Epidermal melanocyte (primary cell): Measurements from ENCODE around the gene AMACR.
"Not testable (repeated sequence)": the region's sequence is repeated elsewhere in the genome, so short reads cannot be mapped to it uniquely, and the experiment has no call there.

Experiments used
- DNase-seq: peaks from one replicate; pipeline ENCODE4 v3.0.0; 2011; ENCODE audit warnings: low spot score; ENCODE audit not compliant: insufficient read length

The AMACR gene

DNA sequence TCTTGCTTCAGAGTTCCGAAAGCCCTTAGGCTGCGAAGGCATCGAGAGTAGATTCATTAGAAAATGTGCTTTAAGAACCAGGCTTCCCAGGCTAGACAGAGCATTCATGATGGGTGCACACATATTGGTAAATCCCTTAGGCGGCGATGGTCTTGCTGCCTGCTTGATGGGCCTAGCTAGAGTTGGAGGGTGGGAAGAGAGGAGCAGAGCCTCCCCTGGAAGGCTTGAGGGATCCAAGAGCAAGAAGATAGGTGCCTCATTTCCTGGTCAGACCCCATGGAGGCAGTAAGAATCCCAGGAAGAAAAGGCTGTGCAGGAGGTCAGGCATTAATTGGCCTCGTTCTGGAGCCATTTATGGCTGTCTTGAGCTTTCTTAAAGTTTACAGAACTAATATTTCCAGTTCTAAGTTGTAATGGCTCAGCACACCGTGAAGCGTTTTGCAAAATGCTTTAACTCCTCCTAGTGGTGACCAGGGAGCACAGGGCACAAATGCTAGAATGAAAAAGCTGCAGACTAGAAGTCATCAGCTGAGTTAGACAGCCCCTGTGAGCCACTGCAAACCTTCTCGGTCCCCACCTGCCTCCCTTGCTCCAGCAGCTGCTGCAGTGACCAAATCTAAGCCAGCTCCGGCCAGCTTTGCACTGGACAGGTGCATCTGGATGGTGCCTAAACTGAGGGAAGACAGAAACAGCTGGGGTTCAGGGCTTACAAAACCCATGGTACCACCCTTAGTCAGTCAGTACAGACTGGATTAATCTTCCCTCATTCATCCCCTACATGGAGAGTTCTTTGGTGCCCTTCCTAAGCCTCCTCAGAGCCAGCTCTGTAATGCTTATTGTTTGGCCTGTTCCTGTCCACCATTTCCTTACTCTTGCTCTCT, 38.0 kb downstream of the AMACR start:
- DNase-seq: peak; percentile 27

GRCh38 chr5:33968211-33969005, 39.4 kb downstream of the AMACR start:
- no peak for DNase-seq

DNA sequence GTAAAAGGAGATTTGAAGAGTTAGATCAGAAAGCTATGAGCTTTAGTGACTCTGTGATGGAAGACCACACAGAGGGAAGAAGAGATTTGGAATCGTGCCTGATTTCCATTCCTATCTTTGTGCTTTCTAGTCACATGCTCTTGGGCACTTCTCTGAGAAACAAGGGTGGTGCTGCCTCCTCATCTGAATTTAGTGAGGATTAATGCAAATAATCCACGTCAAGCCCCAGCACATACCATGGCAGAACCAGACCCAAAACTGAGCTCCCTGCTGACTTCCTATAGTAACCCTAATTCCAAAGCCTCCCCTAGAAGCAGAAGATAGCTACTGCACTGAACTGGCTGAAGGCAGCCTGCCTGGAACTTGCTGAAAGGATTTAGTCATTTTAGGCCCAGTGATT, 41.0 kb downstream of the AMACR start:
- no peak for DNase-seq

- no peak for DNase-seq
These were observed 43.6 kb downstream of the AMACR start for GRCh38 chr5:33964132-33964700.

GRCh38 chr5:33958176-33958575, 49.7 kb downstream of the AMACR start:
- no peak for DNase-seq

DNA sequence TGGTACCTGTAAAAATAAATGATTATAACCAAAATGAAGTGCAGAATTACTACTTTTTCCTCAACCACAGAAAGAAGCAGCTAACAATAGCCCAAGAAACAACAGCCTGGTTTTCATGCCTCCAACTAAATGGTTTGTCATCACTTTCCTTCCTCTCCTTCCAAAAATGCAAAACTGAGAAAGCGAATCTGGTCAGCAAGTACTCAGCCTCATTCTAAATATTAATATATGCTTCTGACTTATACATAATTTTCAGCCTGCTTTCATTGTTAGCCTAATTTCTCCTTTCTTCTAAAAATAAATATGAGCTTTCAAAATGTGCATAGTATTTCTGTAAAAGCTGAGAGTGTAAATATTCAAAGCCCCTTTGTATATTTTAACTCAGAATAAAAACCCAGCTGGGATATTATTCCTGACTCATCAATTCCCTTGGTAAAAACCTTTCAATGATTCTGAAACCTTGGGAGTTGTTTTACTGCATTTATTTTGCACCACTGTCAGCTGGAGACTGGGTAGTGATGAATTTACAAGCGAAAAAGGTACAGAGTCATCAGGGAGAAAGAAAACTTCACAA, 50.2 kb downstream of the AMACR start:
- DNase-seq: no peak

DNA sequence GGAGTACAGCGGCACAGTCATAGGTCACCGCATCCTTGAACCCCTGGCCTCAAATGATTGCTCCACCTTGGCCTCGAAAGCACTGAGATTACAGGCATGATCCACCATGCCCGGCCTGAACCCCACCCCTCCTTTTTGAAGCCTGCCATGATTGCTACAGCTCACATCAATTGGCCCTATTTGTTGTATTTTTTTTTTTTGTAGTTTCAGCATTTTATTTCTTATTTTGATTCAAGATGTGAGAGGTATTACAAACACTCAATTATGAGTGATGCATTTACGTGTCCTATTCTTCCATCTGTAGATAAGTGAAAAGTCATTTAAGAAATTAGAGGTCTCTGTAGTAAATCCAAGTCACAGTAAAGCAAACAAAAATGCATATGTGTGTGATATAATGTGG, 55.7 kb downstream of the AMACR start:
- DNase-seq: not testable (repeated sequence)

DNA sequence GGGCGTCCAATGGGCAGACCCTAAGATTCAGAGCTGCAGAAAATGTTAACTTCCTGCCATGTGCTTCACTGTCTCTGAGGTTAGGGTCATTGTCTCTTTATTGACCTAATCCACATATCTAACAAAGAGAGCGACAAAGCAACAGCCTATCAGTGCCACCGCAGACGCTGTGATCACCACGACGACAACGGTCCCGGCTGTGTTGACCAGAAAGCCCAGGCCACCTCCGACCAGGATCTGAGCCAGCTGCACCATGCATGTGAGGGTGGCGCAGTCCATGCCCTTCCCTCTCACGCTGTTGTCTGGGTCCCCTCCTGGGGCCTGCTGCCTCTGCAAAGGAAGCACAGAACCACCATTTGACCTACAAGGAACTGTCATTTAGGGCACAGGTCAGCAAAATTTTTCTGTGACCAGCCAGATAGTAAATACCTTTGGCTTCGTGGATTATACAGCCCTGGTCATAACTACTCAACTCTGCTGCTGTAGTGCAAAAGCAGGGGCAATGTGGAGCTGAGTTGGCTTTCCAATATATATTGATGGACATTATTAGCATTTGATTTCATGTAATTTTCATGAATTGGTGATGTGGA, 63.2 kb downstream of the AMACR start:
- DNase-seq: no peak

- no peak for DNase-seq
These were observed 66.8 kb downstream of the AMACR start for GRCh38 chr5:33941090-33941489.

DNA sequence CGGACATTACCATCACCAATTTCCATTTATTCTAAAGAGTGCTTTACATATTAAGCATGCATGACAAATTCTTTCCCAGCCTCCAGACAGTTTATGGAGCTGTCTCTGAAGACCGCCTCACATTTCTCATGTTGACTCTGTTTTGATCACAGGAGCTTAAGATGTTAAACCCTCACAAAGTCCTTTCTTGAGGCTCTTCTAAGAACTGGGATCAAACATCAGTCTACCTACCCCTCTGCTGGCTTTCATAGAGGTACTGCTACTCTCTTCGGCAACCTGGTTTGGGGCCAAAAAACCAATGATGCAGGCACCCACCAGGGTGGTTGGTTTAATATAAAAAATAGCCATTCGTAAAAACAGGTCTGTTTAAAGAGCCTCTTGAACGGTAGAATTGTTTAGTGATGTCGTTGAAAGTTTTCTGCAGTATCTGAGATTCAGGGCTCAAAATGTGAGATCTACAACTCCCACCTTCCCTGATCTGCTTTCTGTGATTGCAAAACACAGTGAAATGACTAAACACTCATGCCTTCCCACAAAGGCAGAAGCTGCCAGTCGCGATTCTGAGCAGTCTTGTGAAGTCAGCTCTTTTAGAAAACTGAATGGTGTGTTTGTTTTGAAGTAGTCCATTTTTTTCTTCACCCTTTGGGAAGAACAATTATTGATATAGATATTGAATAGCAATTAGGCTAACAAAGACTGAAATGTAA, 68.1 kb downstream of the AMACR start:
- DNase-seq: no peak

DNA sequence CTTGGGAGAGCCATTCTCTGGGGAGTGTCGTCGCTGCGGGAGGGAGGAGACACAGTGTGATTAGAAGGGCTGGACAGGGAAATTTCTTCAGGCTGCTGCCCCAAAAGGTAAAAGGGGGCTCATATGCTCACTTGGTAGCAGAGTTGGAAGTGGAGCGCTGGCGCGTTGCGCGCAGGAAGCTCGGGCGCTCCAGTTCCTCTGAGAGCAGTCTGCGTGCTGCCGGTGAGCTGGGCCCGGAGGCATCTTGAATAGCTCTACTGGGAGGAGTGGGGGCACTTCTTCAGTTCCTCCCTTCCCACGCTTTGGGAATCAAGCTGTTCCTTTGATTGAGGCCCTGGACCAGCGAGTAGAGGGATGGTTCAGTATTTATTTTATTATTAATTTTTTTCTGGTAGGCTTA, 69.0 kb downstream of the AMACR start:
- no peak for DNase-seq

DNA sequence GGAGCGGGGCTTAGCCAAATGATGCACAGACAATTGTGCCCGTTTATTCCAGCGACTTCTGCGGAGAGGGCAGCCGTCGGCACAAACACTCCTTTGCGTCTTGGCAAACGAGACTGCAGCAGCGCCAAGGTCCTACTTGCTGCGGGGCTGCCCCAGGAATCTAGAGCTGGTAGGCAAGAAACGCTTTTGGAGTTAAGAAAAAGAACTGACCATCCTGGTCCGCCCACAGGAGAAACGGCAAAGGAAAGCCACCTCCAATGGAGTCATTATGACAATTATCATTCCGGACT, 69.4 kb downstream of the AMACR start:
- DNase-seq: no peak

DNA sequence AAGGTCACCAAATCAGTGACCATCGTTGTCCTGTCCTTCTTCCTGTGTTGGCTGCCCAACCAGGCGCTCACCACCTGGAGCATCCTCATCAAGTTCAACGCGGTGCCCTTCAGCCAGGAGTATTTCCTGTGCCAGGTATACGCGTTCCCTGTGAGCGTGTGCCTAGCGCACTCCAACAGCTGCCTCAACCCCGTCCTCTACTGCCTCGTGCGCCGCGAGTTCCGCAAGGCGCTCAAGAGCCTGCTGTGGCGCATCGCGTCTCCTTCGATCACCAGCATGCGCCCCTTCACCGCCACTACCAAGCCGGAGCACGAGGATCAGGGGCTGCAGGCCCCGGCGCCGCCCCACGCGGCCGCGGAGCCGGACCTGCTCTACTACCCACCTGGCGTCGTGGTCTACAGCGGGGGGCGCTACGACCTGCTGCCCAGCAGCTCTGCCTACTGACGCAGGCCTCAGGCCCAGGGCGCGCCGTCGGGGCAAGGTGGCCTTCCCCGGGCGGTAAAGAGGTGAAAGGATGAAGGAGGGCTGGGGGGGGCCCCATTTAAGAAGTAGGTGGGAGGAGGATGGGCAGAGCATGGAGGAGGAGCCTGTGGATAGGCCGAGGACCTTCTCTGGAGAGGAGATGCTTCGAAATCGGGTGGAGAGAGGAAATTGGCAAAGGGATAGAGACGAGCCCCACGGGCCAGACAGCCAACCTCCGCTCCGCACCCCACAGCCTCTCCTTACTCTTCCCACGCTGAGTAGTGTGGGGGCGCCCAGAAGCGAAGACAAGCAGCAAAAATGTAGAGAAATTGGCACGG, 69.9 kb downstream of the AMACR start:
- DNase-seq: no peak

DNA sequence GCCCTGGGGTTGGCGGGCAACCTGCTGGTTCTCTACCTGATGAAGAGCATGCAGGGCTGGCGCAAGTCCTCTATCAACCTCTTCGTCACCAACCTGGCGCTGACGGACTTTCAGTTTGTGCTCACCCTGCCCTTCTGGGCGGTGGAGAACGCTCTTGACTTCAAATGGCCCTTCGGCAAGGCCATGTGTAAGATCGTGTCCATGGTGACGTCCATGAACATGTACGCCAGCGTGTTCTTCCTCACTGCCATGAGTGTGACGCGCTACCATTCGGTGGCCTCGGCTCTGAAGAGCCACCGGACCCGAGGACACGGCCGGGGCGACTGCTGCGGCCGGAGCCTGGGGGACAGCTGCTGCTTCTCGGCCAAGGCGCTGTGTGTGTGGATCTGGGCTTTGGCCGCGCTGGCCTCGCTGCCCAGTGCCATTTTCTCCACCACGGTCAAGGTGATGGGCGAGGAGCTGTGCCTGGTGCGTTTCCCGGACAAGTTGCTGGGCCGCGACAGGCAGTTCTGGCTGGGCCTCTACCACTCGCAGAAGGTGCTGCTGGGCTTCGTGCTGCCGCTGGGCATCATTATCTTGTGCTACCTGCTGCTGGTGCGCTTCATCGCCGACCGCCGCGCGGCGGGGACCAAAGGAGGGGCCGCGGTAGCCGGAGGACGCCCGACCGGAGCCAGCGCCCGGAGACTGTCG, 70.7 kb downstream of the AMACR start:
- DNase-seq: no peak

DNA sequence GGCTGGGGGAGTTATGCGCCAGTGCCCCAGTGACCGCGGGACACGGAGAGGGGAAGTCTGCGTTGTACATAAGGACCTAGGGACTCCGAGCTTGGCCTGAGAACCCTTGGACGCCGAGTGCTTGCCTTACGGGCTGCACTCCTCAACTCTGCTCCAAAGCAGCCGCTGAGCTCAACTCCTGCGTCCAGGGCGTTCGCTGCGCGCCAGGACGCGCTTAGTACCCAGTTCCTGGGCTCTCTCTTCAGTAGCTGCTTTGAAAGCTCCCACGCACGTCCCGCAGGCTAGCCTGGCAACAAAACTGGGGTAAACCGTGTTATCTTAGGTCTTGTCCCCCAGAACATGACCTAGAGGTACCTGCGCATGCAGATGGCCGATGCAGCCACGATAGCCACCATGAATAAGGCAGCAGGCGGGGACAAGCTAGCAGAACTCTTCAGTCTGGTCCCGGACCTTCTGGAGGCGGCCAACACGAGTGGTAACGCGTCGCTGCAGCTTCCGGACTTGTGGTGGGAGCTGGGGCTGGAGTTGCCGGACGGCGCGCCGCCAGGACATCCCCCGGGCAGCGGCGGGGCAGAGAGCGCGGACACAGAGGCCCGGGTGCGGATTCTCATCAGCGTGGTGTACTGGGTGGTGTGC, 71.4 kb downstream of the AMACR start, which contains the start of gene RXFP3:
RXFP3 (plus strand) TSS at position 6 of the 636 bp plus-strand sequence; CDS start at position 361, 355 bp downstream.
- no peak for DNase-seq
